Activated CD4-positive, alpha-beta T cell treated with anti-CD3 and anti-CD28 coated beads, Interleukin-2, amount 50 U/mL, for 4 hours (primary cell): Measurements from ENCODE around the gene TCEANC2.
"Not testable (repeated sequence)": the region's sequence is repeated elsewhere in the genome, so short reads cannot be mapped to it uniquely, and the experiment has no call there.

Experiments
- DNase-seq, 2 experiments: peaks; one replicate each; pipeline ENCODE4 v3.0.0-alpha.2; 2020

Gene TCEANC2

GRCh38 chr1:54028306-54029251 lies 24.8 kb upstream of the TCEANC2 start:
- no peak for DNase-seq

GRCh38 chr1:54037476-54037875 lies 15.9 kb upstream of the TCEANC2 start:
- no peak for DNase-seq

GRCh38 chr1:54041806-54042205 lies 11.6 kb upstream of the TCEANC2 start:
- no peak for DNase-seq

- DNase-seq: no peak
These were observed 7.9 kb upstream of the TCEANC2 start for GRCh38 chr1:54045496-54045895.

- no peak for DNase-seq
These were observed 6.6 kb upstream of the TCEANC2 start for GRCh38 chr1:54046671-54047383.

GRCh38 chr1:54047384-54048305 lies 5.8 kb upstream of the TCEANC2 start:
- DNase-seq: no peak

GRCh38 chr1:54050435-54050834 lies 3.0 kb upstream of the TCEANC2 start:
- not testable (repeated sequence) for DNase-seq

GRCh38 chr1:54051933-54052430 lies 1.4 kb upstream of the TCEANC2 start:
- DNase-seq: no peak

GRCh38 chr1:54052431-54052933 lies 926 bp upstream of the TCEANC2 start:
- DNase-seq: peak; percentile 6 to 9

GRCh38 chr1:54053745-54054437 lies 483 bp downstream of the TCEANC2 start:
- no peak for DNase-seq

GRCh38 chr1:54054438-54054749 lies 986 bp downstream of the TCEANC2 start:
- DNase-seq: no peak

- DNase-seq: no peak
These were observed 10.9 kb downstream of the TCEANC2 start for GRCh38 chr1:54064299-54064698.

GRCh38 chr1:54069791-54070170 lies 16.4 kb downstream of the TCEANC2 start:
- no peak for DNase-seq

GRCh38 chr1:54070171-54070837 lies 16.9 kb downstream of the TCEANC2 start:
- DNase-seq: no peak

- DNase-seq: no peak
These were observed 24.0 kb downstream of the TCEANC2 start for GRCh38 chr1:54077359-54077758.

- no peak for DNase-seq
These were observed 27.2 kb downstream of the TCEANC2 start for GRCh38 chr1:54080598-54081049.

- DNase-seq: peak; percentile 37 to 49
These were observed 28.2 kb downstream of the TCEANC2 start for GRCh38 chr1:54081306-54082270.

GRCh38 chr1:54084794-54085193 lies 31.4 kb downstream of the TCEANC2 start:
- no peak for DNase-seq

GRCh38 chr1:54086754-54087153 lies 33.3 kb downstream of the TCEANC2 start:
- DNase-seq: no peak

GRCh38 chr1:54088385-54088784 lies 35.0 kb downstream of the TCEANC2 start:
- DNase-seq: no peak
